ENCODE data around the gene SBK2. TPM values are rescaled to one million over a fixed set of nuclear protein-coding genes. Genes with fewer than 3 reads are reported as not detected.
A peak's percentile ranks its signal among the peaks of the same experiment; 100 is the strongest.

The SBK2 gene
- total RNA-seq, 1 experiment from 2014 or later, result 5.2 TPM

GRCh38 chr19:55516878-55517620, 19.9 kb downstream of the SBK2 start:
- peak; percentile 96 for DNase-seq (ENCODE audit: low spot score)
- ChIA-PET POLR2A (interaction anchor here (0.6 to 1.0 kb wide), 2 partner anchors 82 to 83 kb away, joined by 3 read pairs; partner anchors contain the start of gene FIZ1), CTCF (interaction anchor here (0.7 to 1.9 kb wide), 8 partner anchors 13 to 116 kb away, joined by 3 to 10 read pairs (median 4); partner anchors contain the start of gene ZNF784)
- H3K4me1 Mint-ChIP-seq, result no peaks in the 10 kb centered on the region
- H3K9me3 Mint-ChIP-seq, result no peaks in the 10 kb centered on the region
- H3K36me3 Mint-ChIP-seq, result no peaks in the 10 kb centered on the region
- H3K27ac Mint-ChIP-seq, result no peak overlapping the region
- peak; percentile 21; the same call in 1 of the 2 replicates for TF ChIP-seq GABPB1 (CRISPR knock-in tag; IDR thresholded peaks at IDR 0.05)
- TF ChIP-seq NFYB (CRISPR knock-in tag; conservative IDR thresholded peaks at IDR 0.05; ENCODE audit: low read depth), result peak; percentile 91
- TF ChIP-seq CREM (CRISPR knock-in tag; IDR thresholded peaks at IDR 0.05), result peak; percentile 73; the same call in 1 of the 2 replicates
- no peak for TF ChIP-seq SMAD4 (CRISPR knock-in tag; IDR thresholded peaks at IDR 0.05)
- no peak for TF ChIP-seq CBFB (CRISPR knock-in tag; IDR thresholded peaks at IDR 0.05; ENCODE audit: low read depth)
- peak; percentile 32; the same call in 1 of the 2 replicates for TF ChIP-seq CTCF (IDR thresholded peaks at IDR 0.05)
- peak; percentile 95 for TF ChIP-seq SP1 (CRISPR knock-in tag; conservative IDR thresholded peaks at IDR 0.05)
- peak overlapping the region; percentile 58 for H3K4me3 Mint-ChIP-seq
- ATAC-seq, result peak; percentile 99
- peaks cover 24% of the 10 kb centered on the region for H3K27me3 Mint-ChIP-seq (ENCODE audit: low read depth)

GRCh38 chr19:55508120-55508519, 28.8 kb downstream of the SBK2 start:
- ChIA-PET CTCF (interaction anchor here (0.5 to 1.6 kb wide), 4 partner anchors 26 to 123 kb away, joined by 4 to 10 read pairs (median 4); partner anchors contain the start of gene ISOC2), POLR2A (no interaction called here)
- Mint-ChIP-seq H3K36me3 (peaks cover 6% of the 10 kb centered on the region), H3K4me1 (no peaks in the 10 kb centered on the region), H3K4me3 (no peak overlapping the region), H3K9me3 (peaks cover 13% of the 10 kb centered on the region), H3K27me3 (ENCODE audit: low read depth) (peaks cover 69% of the 10 kb centered on the region), H3K27ac (no peak overlapping the region)
- DNase-seq (ENCODE audit: low spot score) (no peak), ATAC-seq (no peak)
- TF ChIP-seq MLX (CRISPR knock-in tag; IDR thresholded peaks at IDR 0.05) (no peak), OVOL2 (CRISPR knock-in tag; IDR thresholded peaks at IDR 0.05; ENCODE audit: borderline replicate concordance) (no peak), GRHL2 (CRISPR knock-in tag; IDR thresholded peaks at IDR 0.05; ENCODE audit: insufficient replicate concordance, severe bottlenecking) (no peak), USF2 (CRISPR knock-in tag; IDR thresholded peaks at IDR 0.05) (no peak), NFYB (CRISPR knock-in tag; conservative IDR thresholded peaks at IDR 0.05; ENCODE audit: low read depth) (no peak), TCF7 (CRISPR knock-in tag; IDR thresholded peaks at IDR 0.05; ENCODE audit: low read depth) (no peak), HMGXB4 (CRISPR knock-in tag; IDR thresholded peaks at IDR 0.05) (no peak), AFF4 (CRISPR knock-in tag; IDR thresholded peaks at IDR 0.05; ENCODE audit: borderline replicate concordance) (no peak), MAX (CRISPR knock-in tag; IDR thresholded peaks at IDR 0.05) (no peak), ZBTB43 (CRISPR knock-in tag; IDR thresholded peaks at IDR 0.05) (no peak), ESRRA (CRISPR knock-in tag; IDR thresholded peaks at IDR 0.05; ENCODE audit: borderline replicate concordance) (no peak)
